GM18909 (cell line): ENCODE data around the gene PCBD2.
"Not testable (repeated sequence)": the region's sequence is repeated elsewhere in the genome, so short reads cannot be mapped to it uniquely, and the experiment has no call there.

ENCODE experiments used
- ATAC-seq: cut with Tn5 transposase; IDR thresholded peaks from one replicate; pipeline ENCODE4 v1.9.1; 2021; ENCODE audit warnings: mild to moderate bottlenecking; ENCODE audit not compliant: unreplicated experiment, poor library complexity

Gene PCBD2

GRCh38 chr5:134904610-134905245, at the start of gene PCBD2:
Gene PCBD2, plus strand, starts transcription at chr5:134905131. Its CDS starts 9 bp downstream, at chr5:134905140.
- peak; percentile 85 for ATAC-seq

GRCh38 chr5:134856465-134856864, 48.5 kb upstream of the PCBD2 start:
- ATAC-seq, result not testable (repeated sequence)

GRCh38 chr5:134857401-134857800, 47.5 kb upstream of the PCBD2 start:
- ATAC-seq, result no peak

GRCh38 chr5:134864707-134865106, 40.2 kb upstream of the PCBD2 start:
- ATAC-seq, result no peak

GRCh38 chr5:134873494-134873893, 31.4 kb upstream of the PCBD2 start:
- no peak for ATAC-seq

GRCh38 chr5:134873987-134874830, 30.7 kb upstream of the PCBD2 start, which contains the start of gene TXNDC15:
Gene TXNDC15, plus strand, starts transcription at chr5:134874371. Its CDS starts 57 bp downstream, at chr5:134874428.
- ATAC-seq, result peak; percentile 83

GRCh38 chr5:134874831-134875655, 29.9 kb upstream of the PCBD2 start:
- ATAC-seq, result peak; percentile 33

- peak; percentile 35 for ATAC-seq
Observed at GRCh38 chr5:134877159-134877558, 27.8 kb upstream of the PCBD2 start.

GRCh38 chr5:134878403-134878802, 26.5 kb upstream of the PCBD2 start:
- ATAC-seq, result no peak

- no peak for ATAC-seq
Observed at GRCh38 chr5:134879456-134879855, 25.5 kb upstream of the PCBD2 start.

GRCh38 chr5:134880937-134881336, 24.0 kb upstream of the PCBD2 start:
- ATAC-seq, result not testable (repeated sequence)

GRCh38 chr5:134881711-134882110, 23.2 kb upstream of the PCBD2 start:
- ATAC-seq, result not testable (repeated sequence)

GRCh38 chr5:134887593-134888159, 17.3 kb upstream of the PCBD2 start:
- ATAC-seq, result no peak

GRCh38 chr5:134889335-134889734, 15.6 kb upstream of the PCBD2 start:
- no peak for ATAC-seq

- ATAC-seq, result no peak
Observed at GRCh38 chr5:134891473-134891872, 13.5 kb upstream of the PCBD2 start.

GRCh38 chr5:134892282-134892681, 12.6 kb upstream of the PCBD2 start:
- ATAC-seq, result no peak

- no peak for ATAC-seq
Observed at GRCh38 chr5:134892926-134893325, 12.0 kb upstream of the PCBD2 start.

GRCh38 chr5:134893748-134894505, 11.0 kb upstream of the PCBD2 start:
- ATAC-seq, result no peak

- ATAC-seq, result no peak
Observed at GRCh38 chr5:134902071-134902801, 2.7 kb upstream of the PCBD2 start.
